NCI-H526 treated with DMSO at 0.1 percent for 48 hours (cell line): ENCODE results near the gene UTF1.
"Not testable (repeated sequence)": the region's sequence is repeated elsewhere in the genome, so short reads cannot be mapped to it uniquely, and the experiment has no call there.

Experiments
- DNase-seq: peaks from one replicate; lab custom pipeline; 2025; lab: John Stamatoyannopoulos, UW

Gene UTF1

GRCh38 chr10:133265052-133265451 lies 35.0 kb downstream of the UTF1 start:
- not testable (repeated sequence) for DNase-seq

DNA sequence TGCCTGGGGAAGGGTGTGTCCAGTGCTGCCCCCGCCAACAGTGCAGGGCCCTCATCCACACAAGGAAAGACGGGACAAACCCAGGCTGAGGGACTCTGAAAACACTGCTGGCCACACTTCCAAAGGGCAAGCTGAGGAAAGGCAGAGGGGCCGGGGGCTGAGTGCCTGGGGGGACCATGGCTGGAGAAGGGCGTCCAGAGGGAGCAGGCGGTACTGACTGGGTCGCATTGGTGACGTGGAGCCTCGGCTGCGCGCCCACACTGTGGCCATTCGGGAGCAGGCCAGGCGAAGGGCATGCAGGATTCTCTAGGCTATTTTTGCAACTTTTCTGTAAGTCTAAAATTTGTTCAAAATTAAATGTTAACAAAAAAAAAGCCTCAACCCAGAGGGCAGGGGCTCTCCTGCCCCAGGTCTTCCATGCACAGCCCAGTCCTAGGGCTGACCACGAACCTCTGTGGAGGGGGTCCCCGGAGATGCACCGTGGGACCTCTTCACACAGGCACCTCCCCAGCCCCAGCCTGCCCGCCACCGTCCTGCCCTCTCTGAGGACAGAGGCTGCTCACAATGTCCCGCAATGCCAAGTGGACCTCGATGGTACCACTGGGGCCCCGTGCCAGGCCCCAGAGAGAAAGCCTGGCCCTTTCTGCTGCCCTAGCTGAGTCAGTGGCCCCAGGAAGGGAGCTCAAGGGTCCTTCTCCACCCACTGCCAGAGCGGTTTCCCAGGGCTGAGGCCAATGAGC lies 36.2 kb downstream of the UTF1 start:
- no peak for DNase-seq

- DNase-seq: no peak
These were observed 37.3 kb downstream of the UTF1 start for GRCh38 chr10:133267293-133267692.

DNA sequence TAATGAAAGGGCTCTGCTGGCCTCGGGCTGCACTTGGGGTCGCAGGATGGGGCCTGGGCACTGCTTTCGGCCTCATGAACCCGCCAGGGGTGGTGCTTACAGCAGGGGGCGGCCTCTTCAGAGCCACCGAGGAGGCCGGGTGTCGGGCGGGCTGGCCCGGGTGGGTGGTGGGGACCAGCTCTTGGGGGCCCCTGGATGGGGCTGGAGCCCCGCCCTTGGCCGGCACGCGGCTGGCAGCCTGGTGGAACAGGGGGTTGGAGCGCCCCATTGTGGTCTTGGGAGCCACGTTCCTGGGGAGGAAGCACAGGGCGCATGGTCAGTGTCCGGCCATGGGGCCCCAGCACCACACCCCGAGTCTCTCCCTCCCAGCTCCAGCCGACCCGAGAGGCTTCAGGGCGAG lies 37.8 kb downstream of the UTF1 start:
- no peak for DNase-seq

DNA sequence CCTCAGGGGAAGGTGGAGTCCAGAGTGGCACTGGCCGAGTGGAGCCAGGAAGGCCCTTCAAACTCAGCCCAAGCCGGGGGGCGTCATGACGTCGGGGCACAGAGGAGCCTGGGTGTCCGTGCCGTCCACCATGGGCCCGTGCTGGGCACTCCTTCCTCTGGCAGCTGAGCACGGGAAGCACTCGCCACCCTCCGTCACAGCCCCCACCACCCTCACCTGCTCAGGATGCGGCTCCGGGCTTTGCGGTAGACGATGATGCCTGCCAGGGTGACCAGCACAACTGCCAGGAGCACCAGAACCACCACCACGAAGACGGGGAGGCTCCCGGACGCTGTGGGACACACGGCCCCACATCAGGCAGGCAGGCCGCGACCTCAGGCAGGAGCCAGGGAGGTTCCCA lies 38.5 kb downstream of the UTF1 start:
- DNase-seq: no peak

DNA sequence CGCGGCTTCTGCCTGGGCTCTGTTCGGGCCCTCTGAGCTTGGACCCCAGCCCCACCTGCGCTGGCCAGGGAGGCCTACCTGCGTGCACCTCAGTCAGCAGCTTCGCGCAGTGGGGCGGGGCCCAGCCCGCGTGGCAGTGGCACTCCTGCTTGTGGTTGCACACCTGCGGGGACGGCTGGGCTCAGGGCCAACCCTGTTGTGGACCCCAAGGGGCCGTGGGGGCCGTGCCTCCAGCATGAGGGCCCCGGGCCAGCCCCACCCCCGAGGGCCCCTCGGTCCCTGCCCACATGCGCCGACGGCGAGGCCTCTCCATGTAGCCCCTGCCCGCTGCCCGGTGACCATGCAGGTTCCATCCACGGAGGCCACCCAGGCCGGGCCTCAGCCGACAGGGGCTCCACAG lies 39.4 kb downstream of the UTF1 start:
- no peak for DNase-seq

DNA sequence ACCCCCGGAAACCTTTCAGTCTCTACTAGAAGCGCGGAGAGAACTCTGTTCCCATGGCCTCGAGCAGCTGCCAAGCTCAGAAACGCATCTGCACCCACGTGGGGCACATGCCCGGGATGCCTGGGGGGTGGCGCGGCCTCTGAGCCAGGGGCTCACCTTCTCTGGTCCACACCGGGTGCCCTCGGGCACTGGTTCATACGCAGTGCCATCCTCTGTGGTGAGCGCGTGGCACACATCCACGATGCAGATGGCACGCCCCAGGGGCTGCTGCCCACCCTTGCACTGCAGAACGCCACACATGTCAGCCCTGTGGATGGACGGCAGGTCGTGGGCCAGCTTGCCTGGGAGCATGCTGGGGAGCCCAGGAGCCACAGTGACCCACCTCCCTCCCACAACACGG lies 40.2 kb downstream of the UTF1 start:
- no peak for DNase-seq

GRCh38 chr10:133270773-133271297 lies 40.8 kb downstream of the UTF1 start:
- no peak for DNase-seq

GRCh38 chr10:133271521-133272300 lies 41.7 kb downstream of the UTF1 start:
- DNase-seq: no peak

DNA sequence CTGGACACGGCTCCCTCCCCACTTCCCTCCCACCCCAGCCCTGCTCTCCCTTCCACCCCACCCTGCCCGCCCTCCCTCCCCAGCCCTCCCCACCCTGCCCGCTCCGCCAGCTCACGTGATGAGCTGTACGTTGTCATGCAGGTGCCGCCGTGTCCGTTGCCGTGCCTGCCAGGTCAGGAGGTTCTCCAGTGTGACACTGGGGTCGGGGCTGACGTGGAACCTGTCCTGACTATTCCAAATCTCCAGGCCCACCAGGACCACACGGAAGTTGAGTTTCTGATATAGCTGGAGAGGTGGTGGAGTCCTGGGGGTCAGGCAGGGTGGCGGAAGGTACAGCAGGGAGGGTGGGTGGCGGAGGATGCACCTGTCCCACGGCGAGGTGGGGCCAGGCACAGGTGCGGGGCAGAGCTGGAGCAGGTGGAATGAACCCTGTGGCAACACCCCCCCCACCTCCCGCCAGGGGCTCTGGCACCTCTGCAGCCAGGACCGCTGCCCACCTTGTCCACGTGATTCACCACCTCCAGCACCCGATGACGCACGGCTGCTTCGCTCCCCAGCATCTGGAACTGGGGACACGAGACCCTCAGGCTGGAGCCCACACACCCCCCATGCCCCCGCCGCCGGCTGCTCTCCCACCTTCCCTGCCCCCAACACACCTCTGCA lies 42.4 kb downstream of the UTF1 start:
- DNase-seq: no peak

- DNase-seq: no peak
These were observed 43.0 kb downstream of the UTF1 start for GRCh38 chr10:133272964-133273420.

DNA sequence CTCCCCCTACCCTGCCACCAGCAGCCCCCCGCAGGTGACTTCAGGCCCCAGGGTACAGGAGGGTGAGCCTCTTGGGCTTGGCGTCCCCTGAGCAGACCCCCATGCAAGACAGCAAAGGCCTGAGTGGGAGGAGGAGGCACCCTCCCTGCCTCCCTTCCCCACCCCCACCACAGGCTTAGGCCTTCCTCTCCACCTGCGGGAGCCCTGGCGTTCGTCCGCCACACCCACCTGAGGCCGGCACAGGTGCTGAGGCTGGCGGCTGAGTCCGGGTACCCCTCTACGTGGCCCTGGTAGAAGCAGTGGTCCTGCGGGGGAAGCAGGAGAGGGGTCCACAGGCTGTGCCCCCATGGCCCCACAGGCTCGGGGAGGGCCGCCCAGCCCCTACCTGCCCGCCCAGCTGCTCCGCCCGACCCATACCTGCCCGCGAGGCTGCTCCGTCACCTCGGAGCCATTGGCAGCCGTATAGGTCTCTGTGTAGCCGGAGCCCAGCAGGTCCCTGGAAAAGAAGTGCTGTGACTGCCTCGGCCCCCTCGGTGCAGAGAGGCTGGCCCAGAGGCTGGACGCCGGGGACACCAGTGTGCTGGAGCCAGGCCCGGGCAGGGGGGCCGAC lies 43.6 kb downstream of the UTF1 start:
- DNase-seq: no peak

DNA sequence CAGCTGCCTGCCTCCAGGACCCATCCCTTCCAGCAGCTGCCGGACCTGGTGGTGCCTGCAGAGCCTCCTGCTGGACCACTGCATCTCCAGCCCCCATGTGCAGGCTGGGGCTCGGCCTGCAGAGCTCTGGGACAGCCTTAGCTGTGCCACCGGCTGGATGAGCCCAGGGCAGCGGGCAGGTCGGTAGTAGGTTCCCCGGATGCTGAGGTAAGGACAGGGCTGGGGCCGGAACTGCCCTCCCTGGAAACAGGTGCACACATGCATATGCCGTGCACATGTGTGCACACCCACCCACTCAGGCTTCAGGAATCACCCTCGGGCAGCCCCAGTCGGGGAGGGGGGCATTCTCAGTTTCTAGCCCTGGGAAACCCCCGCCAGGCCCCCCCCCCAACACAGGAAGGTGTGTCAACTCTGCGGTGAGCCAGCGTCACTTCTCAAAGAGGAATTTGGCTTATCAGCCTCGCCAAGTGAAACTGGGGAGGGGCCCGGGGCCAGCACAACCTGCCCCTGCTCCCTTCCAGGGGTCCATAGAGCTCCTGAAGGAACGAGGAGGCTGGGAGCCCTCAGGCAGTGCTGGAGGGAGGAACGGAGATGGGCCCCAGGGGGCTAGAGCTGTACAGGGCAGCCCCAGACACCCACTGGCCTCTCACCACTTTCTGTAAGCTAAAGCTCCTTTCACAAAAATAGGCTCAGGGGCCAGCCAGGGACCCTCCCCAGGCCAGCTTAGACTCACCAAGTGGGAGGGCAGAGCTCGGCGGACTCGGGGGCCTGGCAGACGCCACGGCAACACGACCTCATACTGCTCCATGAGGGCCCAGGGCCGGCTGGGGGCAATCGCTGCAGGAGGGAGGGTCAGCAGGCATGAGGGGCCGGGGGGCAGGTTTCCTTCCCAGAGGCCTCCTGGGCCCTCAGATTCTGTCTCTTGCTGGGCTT lies 45.0 kb downstream of the UTF1 start:
- no peak for DNase-seq

DNA sequence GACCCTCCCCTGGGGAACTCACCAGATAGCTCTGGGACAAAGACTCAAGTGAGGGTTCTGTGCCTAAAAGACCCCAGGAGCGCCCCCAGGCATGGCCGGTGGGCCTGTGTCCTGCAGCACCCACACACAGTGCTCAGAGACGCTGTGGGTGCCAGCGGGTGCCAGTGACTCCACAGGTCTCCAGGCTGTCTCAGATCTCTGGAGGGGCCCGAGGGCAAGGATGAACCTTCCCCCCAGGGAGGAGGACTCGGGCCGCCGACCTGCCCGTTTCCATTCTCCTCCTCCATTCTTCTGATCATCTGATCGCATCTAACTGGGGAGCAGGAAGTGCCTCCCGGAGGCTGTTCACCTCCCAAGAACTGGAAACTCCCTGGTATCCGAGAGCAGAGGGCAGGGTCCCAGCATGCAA lies 45.7 kb downstream of the UTF1 start:
- no peak for DNase-seq

DNA sequence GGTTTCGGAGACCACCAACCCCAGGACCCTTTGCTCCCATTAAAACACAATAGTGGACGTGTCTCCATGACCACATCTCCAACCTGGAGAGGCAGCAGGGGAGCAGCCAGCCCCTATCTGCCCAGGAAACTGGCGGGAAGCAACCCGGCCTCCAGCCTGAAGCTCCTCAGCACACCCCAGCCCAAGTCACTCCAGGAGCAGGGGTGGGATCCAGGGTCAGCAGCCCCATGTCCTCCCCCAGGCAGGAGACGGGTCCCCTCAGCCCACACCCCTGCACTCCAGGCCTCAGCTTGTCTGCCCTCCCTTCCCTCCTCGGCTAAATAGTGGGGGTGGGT lies 46.0 kb downstream of the UTF1 start:
- DNase-seq: no peak

DNA sequence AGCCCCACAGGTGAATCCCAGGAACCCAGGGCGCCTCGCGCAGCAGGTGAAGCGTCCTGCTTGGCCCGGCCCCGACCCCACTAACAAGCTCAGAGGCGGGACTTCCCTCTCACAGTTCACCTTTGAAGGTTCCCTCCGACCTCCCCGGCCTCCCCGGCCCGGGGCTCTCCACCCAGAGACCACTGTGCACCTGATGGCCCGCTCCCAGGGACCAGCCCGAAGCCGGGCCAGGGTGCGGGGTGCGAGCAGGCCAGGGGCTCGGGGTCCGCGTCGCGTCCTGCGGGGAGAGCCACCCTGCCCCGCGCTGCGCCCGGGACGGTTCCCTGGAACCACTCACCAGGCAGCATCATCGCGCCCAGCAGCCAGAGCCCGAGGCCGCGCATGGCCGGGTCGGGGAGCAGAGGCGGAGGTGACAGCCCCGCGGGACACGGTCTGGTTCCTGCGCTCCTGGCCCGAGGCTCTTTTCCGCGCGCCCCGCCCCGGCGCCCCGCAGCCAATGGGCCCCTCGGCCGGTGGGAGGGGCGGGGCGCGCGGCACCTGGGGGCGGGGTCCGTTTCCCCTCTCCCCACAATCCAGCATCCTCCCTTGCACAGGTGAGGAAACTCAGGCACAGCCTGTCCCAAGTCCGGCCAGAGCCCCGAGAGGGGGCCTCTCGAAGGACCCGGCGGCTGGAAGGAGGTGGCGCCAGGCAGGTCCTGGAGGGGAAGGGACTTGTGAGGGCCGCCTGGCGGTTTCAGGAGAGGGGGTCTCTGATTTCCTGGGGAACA lies 46.6 kb downstream of the UTF1 start, which contains the start of gene ADAM8:
TSS of gene ADAM8 (minus strand) at position 434 of the 767 bp plus-strand sequence. CDS start at position 383, 51 bp downstream.
- DNase-seq: no peak

DNA sequence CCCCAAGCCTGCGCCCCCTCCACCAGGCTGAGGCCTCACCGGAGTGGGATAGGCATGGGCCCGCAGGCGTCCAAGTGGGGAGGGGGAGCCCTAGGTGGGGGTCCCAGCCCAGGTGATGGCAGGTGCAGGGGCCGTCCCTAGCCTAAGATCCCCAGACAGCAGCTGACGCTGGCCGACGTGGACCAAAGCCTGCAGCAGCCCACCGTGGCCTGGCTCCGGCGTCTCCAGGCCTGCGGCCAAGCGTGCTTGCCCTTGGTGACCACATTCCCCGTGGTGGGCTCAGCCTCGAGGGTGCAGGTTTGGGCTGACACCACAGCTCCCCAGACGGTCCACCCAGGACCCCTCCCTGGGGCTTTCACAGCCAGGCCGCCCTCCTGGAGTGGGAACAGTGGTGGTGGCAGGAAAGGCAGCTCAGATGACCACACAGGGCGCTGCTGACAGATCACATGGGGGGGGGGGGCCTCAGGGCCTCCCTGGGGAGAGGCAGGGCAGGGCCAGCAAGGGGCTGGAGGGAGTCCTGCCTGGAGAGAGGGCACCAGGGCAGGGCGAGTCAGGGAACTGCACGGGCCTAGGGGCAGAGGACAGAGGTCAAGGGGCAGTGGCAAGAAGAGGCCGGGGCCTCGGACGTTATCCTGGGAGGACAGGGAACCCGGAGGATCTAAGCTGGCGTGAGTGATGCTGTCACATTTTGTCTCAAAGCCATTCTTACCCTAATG lies 47.4 kb downstream of the UTF1 start:
- no peak for DNase-seq

DNA sequence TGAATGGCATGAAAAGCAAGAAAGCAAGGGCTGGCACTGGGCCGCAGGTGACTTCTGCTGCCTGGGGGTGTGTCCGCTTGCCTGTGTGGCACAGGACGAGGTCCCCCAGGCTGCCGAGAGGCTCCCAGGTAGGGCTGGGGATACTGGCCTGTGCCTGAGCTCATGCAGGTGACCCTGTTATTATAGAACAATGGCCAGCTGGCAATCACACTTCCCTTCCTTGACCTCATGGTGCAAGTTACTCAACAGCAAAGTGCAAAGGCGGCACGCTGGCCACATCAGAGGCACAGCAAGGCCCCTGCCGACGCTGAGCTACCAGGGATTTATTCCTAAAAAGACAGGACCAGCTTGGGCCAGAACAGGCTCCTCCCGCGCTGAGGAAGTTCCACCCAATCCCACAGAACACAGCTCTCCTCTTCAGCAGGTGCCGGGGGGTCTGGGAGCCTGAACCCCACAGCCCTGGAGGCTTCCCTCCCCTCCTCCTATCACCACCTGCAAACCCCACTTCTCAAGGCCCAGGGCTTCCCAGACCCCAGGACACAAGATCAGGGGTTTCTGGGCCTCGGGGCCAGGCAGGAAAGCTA lies 48.1 kb downstream of the UTF1 start:
- no peak for DNase-seq

DNA sequence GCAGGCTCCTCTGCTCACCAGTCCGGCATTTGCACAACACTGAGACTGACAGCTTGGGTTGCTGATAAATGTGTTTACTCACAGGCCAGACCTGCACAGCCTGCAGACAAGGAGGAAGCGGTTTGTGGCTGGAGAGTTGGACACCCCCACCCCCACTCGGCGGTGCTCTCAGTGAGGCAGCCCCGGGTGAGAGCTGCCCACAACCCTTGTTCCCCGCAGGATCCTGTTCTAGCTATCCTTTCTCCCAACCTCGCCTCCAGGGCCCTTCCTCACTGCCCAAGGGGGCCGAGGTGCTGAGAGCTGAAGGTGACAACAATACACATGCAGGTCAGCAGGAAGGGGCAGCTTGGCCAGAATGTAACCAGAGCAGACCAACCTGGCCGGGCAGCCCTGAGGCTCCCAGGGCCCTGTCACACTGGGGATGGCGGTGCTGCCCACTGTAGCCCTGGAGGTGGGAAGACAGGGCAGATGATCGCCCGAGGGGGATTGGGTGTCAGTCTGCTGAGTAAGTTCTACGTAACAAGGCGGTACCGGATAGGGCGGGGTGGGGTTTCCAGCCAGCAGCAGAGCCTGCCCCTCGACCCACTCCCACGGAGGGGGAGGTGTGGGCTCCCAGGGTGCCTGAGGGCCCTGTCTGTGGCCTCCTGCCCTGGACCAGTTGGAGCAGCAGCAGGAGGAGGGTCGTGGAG lies 48.7 kb downstream of the UTF1 start:
- no peak for DNase-seq
